ENCODE measurements around the gene PFN2. TPM values are rescaled to one million over a fixed set of nuclear protein-coding genes. Genes with fewer than 3 reads are reported as not detected.

Gene PFN2
- total RNA-seq, 1 experiment from 2014 or later: 45.9 TPM

DNA sequence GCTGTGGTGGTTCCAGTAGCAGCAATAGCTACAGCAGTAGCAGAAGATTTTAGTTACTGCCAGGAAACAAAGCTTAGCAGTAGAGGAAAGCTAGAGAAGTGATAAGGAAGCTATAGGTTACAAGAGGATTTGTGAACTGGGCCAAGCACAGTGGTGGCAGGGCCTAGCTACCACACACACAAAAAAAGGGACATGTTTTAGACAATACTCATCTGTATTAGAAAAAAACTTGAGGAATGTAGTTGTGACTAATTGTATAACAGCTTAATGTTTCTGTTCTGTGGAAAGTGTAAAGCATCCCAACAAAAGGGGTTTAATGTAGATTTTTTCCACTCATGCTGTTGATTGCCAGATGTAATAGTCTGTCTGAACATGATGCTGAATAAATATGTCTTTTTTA, 29.9 kb upstream of the PFN2 start:
- no peak overlapping the region for H3K4me3 Mint-ChIP-seq (ENCODE audit: unreplicated experiment)
- TF ChIP-seq, protein P1, sequence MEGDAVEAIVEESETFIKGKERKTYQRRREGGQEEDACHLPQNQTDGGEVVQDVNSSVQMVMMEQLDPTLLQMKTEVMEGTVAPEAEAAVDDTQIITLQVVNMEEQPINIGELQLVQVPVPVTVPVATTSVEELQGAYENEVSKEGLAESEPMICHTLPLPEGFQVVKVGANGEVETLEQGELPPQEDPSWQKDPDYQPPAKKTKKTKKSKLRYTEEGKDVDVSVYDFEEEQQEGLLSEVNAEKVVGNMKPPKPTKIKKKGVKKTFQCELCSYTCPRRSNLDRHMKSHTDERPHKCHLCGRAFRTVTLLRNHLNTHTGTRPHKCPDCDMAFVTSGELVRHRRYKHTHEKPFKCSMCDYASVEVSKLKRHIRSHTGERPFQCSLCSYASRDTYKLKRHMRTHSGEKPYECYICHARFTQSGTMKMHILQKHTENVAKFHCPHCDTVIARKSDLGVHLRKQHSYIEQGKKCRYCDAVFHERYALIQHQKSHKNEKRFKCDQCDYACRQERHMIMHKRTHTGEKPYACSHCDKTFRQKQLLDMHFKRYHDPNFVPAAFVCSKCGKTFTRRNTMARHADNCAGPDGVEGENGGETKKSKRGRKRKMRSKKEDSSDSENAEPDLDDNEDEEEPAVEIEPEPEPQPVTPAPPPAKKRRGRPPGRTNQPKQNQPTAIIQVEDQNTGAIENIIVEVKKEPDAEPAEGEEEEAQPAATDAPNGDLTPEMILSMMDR (IDR thresholded peaks at IDR 0.05; ENCODE audit: insufficient read depth in 1 of 2, low read depth in 1 of 2, low read length in 1 of 2, severe bottlenecking in 1 of 2, unreplicated experiment in 1 of 2): no peak
- Histone ChIP-seq H3K4me3 (ENCODE audit: low read depth, low read length) (no peak overlapping the region), H3K36me3 (ENCODE audit: control insufficient read depth, insufficient read depth, low read length) (no peaks in the 10 kb centered on the region), H3K27me3 (replicated peaks; ENCODE audit: control insufficient read depth, insufficient read depth, low read length) (no peaks in the 10 kb centered on the region), H3K4me1 (0 out of 2 replicates have a peak, but pooled peaks cover under 1% of the 10 kb centered on the region), H3K9me3 (no peaks in the 10 kb centered on the region)
- H3K4me1 Mint-ChIP-seq (ENCODE audit: low read depth, unreplicated experiment): no peaks in the 10 kb centered on the region
- ChIA-PET POLR2A (no interaction called here), CTCF (no interaction called here)
- H3K27ac Mint-ChIP-seq (ENCODE audit: unreplicated experiment): no peak overlapping the region
- H3K27me3 Mint-ChIP-seq (ENCODE audit: insufficient read depth, unreplicated experiment): peaks cover 8% of the 10 kb centered on the region
- peaks cover 12% of the 10 kb centered on the region for H3K9me3 Mint-ChIP-seq (ENCODE audit: unreplicated experiment)
- intact Hi-C loops (cut with micrococcal nuclease; ENCODE audit: unreplicated experiment): no loop called here
- no peak for DNase-seq
- no peaks in the 10 kb centered on the region for H3K36me3 Mint-ChIP-seq (ENCODE audit: insufficient read depth, unreplicated experiment)
- no TSS peak for BruUV-seq (replicated peaks)

DNA sequence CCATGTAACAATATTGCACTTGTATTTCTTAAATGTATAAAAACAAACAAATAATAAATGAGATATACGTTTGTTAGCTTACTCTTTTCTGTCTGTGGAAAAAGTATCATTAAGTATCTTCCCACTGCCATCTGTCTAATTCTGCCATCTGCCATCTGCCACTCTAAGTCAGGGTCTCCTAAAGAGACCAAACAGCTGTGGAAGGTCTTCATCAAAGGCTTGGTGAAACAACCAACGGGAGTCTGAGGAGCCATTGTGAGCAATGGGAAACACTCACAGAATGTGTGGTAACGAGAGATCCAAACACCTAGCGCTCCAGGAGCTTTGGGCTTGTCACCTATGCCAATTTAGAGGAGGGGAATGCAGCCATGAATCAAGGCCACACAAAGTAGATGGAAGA, 28.7 kb upstream of the PFN2 start:
- Mint-ChIP-seq H3K36me3 (ENCODE audit: insufficient read depth, unreplicated experiment) (no peaks in the 10 kb centered on the region), H3K9me3 (ENCODE audit: unreplicated experiment) (peaks cover 24% of the 10 kb centered on the region), H3K27ac (ENCODE audit: unreplicated experiment) (no peak overlapping the region), H3K4me1 (ENCODE audit: low read depth, unreplicated experiment) (no peaks in the 10 kb centered on the region), H3K4me3 (ENCODE audit: unreplicated experiment) (no peak overlapping the region), H3K27me3 (ENCODE audit: insufficient read depth, unreplicated experiment) (peaks cover 12% of the 10 kb centered on the region)
- H3K27me3 ChIP-seq (replicated peaks; ENCODE audit: control insufficient read depth, insufficient read depth, low read length): no peaks in the 10 kb centered on the region
- TF ChIP-seq, protein P1 (IDR thresholded peaks at IDR 0.05; ENCODE audit: insufficient read depth in 1 of 2, low read depth in 1 of 2, low read length in 1 of 2, severe bottlenecking in 1 of 2, unreplicated experiment in 1 of 2): no peak
- no peaks in the 10 kb centered on the region for H3K36me3 ChIP-seq (ENCODE audit: control insufficient read depth, insufficient read depth, low read length)
- no peaks in the 10 kb centered on the region for H3K4me1 ChIP-seq
- POLR2A ChIA-PET: no interaction called here
- CTCF ChIA-PET: no interaction called here
- peaks cover 6% of the 10 kb centered on the region for H3K9me3 ChIP-seq
- intact Hi-C loops (cut with micrococcal nuclease; ENCODE audit: unreplicated experiment): no loop called here
- DNase-seq: no peak
- no TSS peak for BruUV-seq (replicated peaks)
- H3K4me3 ChIP-seq (ENCODE audit: low read depth, low read length): no peak overlapping the region

DNA sequence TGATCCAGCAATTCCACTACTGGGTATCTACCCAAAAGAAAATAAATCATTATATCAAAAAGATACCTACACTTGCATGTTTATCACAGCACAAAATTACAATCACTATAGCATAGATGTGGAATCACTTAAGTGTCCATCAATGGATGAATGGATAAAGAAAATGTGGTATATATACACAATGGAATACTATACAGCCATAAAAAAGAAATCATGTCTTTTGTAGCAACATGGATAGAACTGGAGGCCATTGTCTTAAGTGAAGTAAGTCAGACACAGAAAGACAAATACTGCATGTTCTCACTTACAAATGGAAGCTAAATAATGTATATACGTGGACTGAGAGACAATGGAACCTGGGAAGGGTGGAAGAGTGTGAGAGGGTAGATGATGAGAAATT, 28.3 kb upstream of the PFN2 start:
- Histone ChIP-seq H3K36me3 (ENCODE audit: control insufficient read depth, insufficient read depth, low read length) (no peaks in the 10 kb centered on the region), H3K27me3 (replicated peaks; ENCODE audit: control insufficient read depth, insufficient read depth, low read length) (no peaks in the 10 kb centered on the region), H3K9me3 (peaks cover 9% of the 10 kb centered on the region), H3K4me1 (no peaks in the 10 kb centered on the region), H3K4me3 (ENCODE audit: low read depth, low read length) (no peak overlapping the region)
- POLR2A ChIA-PET: no interaction called here
- no peak for DNase-seq
- no TSS peak for BruUV-seq (replicated peaks)
- Mint-ChIP-seq H3K9me3 (ENCODE audit: unreplicated experiment) (peaks cover 24% of the 10 kb centered on the region), H3K27ac (ENCODE audit: unreplicated experiment) (no peak overlapping the region), H3K27me3 (ENCODE audit: insufficient read depth, unreplicated experiment) (peaks cover 12% of the 10 kb centered on the region), H3K4me1 (ENCODE audit: low read depth, unreplicated experiment) (no peaks in the 10 kb centered on the region), H3K36me3 (ENCODE audit: insufficient read depth, unreplicated experiment) (no peaks in the 10 kb centered on the region), H3K4me3 (ENCODE audit: unreplicated experiment) (no peak overlapping the region)
- intact Hi-C loops (cut with micrococcal nuclease; ENCODE audit: unreplicated experiment): no loop called here
- CTCF ChIA-PET: no interaction called here
- TF ChIP-seq, protein P1 (IDR thresholded peaks at IDR 0.05; ENCODE audit: insufficient read depth in 1 of 2, low read depth in 1 of 2, low read length in 1 of 2, severe bottlenecking in 1 of 2, unreplicated experiment in 1 of 2): no peak

All from Caco-2 (cell line).